Left forelimb (tissue), 1 donor: ENCODE results near the gene EDNRB.
"Not testable (repeated sequence)": the region's sequence is repeated elsewhere in the genome, so short reads cannot be mapped to it uniquely, and the experiment has no call there.

Source experiments
- DNase-seq: peaks from one replicate; pipeline ENCODE4 v3.0.0-alpha.2; 2018; ENCODE audit warnings: low spot score

The EDNRB gene

GRCh38 chr13:77896977-77897376 lies 21.7 kb downstream of the EDNRB start:
- no peak for DNase-seq

- no peak for DNase-seq
Measured at GRCh38 chr13:77896536-77896935, 22.1 kb downstream of the EDNRB start.

- no peak for DNase-seq
Measured at GRCh38 chr13:77894743-77895142, 23.9 kb downstream of the EDNRB start.

GRCh38 chr13:77893066-77893465 lies 25.6 kb downstream of the EDNRB start:
- DNase-seq, result no peak

GRCh38 chr13:77892491-77892890 lies 26.1 kb downstream of the EDNRB start:
- no peak for DNase-seq

GRCh38 chr13:77891486-77891885 lies 27.1 kb downstream of the EDNRB start:
- no peak for DNase-seq

- no peak for DNase-seq
Measured at GRCh38 chr13:77891041-77891440, 27.6 kb downstream of the EDNRB start.

- no peak for DNase-seq
Measured at GRCh38 chr13:77883328-77883727, 35.3 kb downstream of the EDNRB start.

- no peak for DNase-seq
Measured at GRCh38 chr13:77878190-77878589, 40.4 kb downstream of the EDNRB start.

- no peak for DNase-seq
Measured at GRCh38 chr13:77876176-77876575, 42.5 kb downstream of the EDNRB start.

- DNase-seq, result no peak
Measured at GRCh38 chr13:77874406-77874805, 44.2 kb downstream of the EDNRB start.

GRCh38 chr13:77872995-77873394 lies 45.6 kb downstream of the EDNRB start:
- DNase-seq, result no peak

- no peak for DNase-seq
Measured at GRCh38 chr13:77871596-77871995, 47.0 kb downstream of the EDNRB start.

GRCh38 chr13:77868717-77869116 lies 49.9 kb downstream of the EDNRB start:
- DNase-seq, result no peak

- no peak for DNase-seq
Measured at GRCh38 chr13:77866971-77867370, 51.7 kb downstream of the EDNRB start.

- no peak for DNase-seq
Measured at GRCh38 chr13:77865622-77866021, 53.0 kb downstream of the EDNRB start.

- no peak for DNase-seq
Measured at GRCh38 chr13:77863144-77863543, 55.5 kb downstream of the EDNRB start.

GRCh38 chr13:77861741-77862140 lies 56.9 kb downstream of the EDNRB start:
- no peak for DNase-seq

GRCh38 chr13:77860507-77860981 lies 58.1 kb downstream of the EDNRB start:
- no peak for DNase-seq

- no peak for DNase-seq
Measured at GRCh38 chr13:77859450-77859849, 59.2 kb downstream of the EDNRB start.

- no peak for DNase-seq
Measured at GRCh38 chr13:77857531-77858209, 61.0 kb downstream of the EDNRB start.

GRCh38 chr13:77853703-77854102 lies 64.9 kb downstream of the EDNRB start:
- no peak for DNase-seq

- DNase-seq, result not testable (repeated sequence)
Measured at GRCh38 chr13:77848050-77848449, 70.6 kb downstream of the EDNRB start.

GRCh38 chr13:77846173-77846572 lies 72.5 kb downstream of the EDNRB start:
- no peak for DNase-seq
